GM18868 (cell line): ENCODE data around the gene GAB2.

Experiments
- ATAC-seq: cut with Tn5 transposase; IDR thresholded peaks from one replicate; pipeline ENCODE4 v1.9.1; 2021; ENCODE audit warnings: mild to moderate bottlenecking, moderate library complexity; ENCODE audit not compliant: unreplicated experiment

The GAB2 gene

DNA sequence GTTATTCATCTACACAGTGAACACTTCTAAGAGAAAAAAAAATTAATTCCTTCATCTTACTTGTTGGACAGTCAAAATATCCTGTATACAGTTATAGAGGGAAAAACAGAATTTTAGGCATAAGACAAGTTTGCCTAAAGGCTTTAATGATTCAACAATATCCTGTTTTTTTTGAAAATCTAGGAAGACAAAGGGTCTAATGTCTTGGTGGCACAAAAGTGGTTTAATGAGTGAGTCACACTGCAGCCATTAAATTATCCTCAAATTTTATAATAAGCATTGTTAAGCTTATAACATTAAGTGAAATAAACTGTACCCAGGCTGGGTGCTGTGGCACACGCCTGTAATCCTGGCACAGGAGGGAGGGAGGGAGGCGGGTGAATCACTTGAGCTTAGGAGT is 72.9 kb downstream of the GAB2 start:
- no peak for ATAC-seq

GRCh38 chr11:78344094-78344493 is 73.5 kb downstream of the GAB2 start:
- no peak for ATAC-seq

DNA sequence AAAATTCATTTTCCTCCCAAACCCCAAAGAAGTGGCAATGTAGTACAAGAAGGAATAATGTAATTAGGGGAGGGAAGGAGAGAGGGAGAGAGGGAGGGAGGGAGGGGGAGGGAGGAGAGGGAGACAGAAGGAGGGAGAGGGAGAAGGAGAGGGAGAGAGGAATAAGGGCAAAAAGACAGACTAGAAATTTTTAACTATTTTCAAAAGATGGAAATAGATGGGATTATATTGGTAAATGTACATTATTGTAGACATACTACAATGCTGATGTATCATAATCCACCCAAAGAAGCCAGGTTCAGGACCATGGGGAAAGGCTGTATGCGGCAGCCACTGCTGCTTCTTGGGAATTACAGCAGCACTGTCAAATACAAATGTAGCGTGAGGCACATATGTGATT is 74.3 kb downstream of the GAB2 start:
- ATAC-seq = no peak

DNA sequence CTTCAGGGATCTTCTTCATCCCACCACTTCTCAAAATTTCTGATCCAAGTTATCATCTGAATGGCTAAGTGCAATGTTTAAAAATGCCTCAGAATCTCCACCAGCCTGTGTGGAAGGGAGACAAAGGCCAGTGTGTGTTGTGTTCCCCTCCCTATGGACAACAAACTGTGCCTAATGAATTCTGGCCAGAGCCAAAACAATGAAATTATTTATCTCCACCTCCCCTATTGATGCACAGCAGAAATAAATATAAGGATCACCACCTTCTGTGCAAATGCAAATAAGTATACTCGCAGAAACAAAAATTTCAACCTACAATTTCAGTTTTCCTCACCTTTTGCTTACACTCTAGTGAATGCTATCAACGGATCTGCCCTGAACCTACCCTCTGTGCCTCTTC is 75.8 kb downstream of the GAB2 start:
- ATAC-seq = no peak

- ATAC-seq = no peak
These were observed 77.1 kb downstream of the GAB2 start for GRCh38 chr11:78340530-78340929.

- ATAC-seq = no peak
These were observed 77.7 kb downstream of the GAB2 start for GRCh38 chr11:78339945-78340344.

GRCh38 chr11:78339483-78339882 is 78.1 kb downstream of the GAB2 start:
- no peak for ATAC-seq

GRCh38 chr11:78338702-78339101 is 78.9 kb downstream of the GAB2 start:
- ATAC-seq = no peak

- no peak for ATAC-seq
These were observed 79.5 kb downstream of the GAB2 start for GRCh38 chr11:78338138-78338537.

DNA sequence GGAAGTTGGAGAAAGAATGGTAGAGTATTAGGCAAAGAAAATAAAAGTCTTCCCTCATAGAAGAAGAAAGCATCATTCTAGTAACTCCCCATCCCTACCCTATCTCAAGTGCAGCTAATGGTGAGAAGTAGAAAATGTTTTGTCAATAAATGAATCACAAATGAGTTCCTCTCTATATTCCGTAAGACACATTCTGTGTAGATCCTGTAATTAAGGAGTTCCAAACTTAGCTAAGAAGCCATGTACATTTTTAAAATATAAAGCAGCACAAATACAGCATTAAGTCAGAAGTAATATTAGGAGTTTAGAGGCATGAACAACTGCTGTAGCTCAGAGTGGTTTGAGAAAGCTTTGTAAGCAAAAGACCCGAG is 80.1 kb downstream of the GAB2 start:
- ATAC-seq = no peak

- no peak for ATAC-seq
These were observed 80.6 kb downstream of the GAB2 start for GRCh38 chr11:78336877-78337553.

GRCh38 chr11:78334109-78334508 is 83.5 kb downstream of the GAB2 start:
- ATAC-seq = no peak

DNA sequence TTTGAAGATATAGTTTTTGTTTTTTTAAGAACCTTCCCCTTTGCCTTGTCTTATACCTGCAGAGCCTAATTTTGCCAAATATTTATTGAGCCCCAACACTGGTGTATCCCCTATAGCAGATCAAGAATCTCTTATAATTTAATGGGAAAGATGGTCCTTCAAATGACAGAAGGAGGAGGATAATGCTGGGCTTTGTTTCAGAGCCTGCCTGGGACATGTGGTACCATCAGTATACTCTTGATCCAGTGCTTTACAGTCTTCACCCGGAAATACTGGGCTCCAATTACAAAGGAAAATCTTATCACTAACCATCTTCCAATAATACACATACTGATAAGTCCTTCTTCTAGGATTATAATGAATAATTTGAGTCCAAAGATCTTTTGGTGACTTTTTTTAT is 84.7 kb downstream of the GAB2 start:
- ATAC-seq = no peak

GRCh38 chr11:78332174-78332866 is 85.3 kb downstream of the GAB2 start:
- ATAC-seq = peak; percentile 70

DNA sequence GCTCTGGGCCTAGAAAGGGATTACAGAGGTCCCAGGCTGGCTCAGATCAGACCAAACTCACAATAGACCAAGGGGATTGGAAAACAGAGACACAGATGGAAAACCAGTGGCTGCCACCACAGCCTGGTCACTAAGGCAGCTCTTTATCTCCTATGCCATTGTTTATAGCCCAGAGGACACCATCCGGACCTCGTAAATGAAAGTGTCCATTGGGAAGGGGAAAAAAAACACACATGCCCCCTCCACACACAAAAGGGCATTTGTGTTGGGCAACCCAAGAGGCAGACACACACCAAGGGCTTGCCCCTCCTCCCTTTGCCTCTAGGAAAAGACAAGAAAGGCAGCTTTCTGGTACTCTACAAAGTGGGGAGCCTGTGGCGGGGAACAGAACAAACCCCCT is 85.9 kb downstream of the GAB2 start:
- ATAC-seq = peak; percentile 28

GRCh38 chr11:78330361-78330760 is 87.3 kb downstream of the GAB2 start:
- ATAC-seq = no peak

- no peak for ATAC-seq
These were observed 89.7 kb downstream of the GAB2 start for GRCh38 chr11:78327945-78328344.

DNA sequence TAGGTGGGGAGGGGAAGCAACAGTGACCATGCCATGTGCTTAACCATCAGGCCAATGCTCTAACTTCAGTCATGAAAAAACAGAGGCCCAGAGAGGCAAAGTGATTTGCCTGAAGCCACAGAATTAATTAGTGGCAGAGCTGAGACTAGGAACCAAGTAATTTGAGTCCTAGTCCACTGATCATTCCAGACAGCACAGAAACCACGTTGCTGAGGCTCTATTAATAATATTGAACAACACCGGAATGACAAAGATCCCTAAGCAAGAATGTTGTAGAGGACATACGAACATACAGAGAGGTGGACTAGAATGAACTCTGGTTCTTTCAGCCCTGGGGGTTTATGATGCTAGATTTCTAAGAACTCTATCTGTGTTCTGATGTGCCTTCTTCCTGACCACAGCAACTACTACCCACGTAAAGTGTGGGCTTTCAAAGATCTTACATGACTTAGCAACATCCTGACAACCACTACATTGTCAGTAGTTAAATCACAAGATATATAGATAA is 92.3 kb downstream of the GAB2 start:
- ATAC-seq = no peak

DNA sequence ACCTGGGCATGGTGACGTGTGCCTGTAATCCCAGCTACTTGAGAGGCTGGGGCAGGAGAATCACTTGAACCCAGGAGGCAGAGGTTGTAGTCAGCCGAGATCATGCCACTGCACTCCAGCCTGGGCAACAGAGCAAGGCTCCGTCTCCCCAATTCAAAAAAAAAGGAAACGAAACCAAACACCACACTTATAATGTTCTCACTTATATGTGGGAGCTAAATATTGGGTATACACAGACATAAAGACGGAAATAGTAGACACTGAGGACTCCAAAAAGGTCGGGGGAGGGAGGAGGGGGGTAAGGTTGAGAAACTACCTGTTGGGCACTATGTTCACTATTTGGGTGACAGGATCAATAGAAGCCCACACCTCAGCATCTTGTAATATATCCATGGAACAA is 94.3 kb downstream of the GAB2 start:
- peak; percentile 66 for ATAC-seq

DNA sequence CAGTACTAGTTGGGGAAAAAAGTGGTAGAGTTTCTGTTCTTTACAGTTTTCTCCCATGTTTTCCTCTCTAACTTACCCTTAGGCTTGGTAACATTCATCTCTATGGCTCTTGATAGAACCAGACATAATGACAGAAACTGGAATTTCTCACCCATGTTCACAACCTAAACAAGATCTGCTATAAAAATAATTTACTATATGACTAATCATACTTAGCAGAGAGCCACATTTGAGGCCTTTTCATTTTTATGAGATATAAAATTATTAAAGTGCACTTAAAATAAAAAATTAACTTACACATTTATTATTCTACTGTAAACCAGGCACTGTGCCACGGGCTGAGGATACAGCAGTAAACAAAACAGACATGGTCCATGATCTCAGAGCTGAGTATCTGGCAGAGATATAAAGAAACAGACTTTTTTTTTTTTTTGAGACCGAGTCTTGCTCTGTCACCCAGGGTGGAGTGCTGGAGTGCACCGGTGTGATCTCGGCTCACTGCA is 98.1 kb downstream of the GAB2 start:
- ATAC-seq = no peak

- ATAC-seq = no peak
These were observed 99.1 kb downstream of the GAB2 start for GRCh38 chr11:78318321-78319114.

DNA sequence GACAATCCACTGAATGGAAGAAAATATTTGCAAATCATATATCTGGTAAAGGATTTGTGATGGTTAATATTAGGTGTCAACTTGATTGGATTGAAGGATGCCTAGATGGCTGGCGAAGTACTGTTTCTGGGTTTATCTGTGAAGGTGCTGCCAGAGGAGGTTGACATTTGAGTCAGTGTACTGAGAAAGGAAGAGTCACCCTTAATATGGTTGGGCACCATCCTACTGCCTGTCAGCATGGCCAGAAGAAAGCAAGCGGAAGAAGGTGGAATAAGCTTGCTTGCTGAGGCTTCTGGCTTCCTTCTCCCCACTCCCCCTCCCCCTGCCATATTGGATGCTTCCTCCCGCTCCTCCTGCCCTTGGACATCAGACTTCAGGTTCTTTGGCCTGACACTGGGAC is 101.9 kb downstream of the GAB2 start:
- no peak for ATAC-seq
